Mesenchymal stem cell (in vitro differentiated cells and primary cell): Measurements from ENCODE around the gene DNHD1.

Experiments used
- DNase-seq: peaks from one replicate; pipeline ENCODE4 v3.0.0-alpha.2; 2013
- H2AFZ ChIP-seq: one replicate; pipeline ENCODE4 v1.6.1; 2013; ENCODE audit warnings: low read depth, mild to moderate bottlenecking, control low read depth, inconsistent platforms, low read length, moderate library complexity
- H2AK5ac ChIP-seq: 2 replicates; pipeline ENCODE4 v1.6.1; 2013; ENCODE audit warnings: low read length, moderate library complexity, mild to moderate bottlenecking, inconsistent platforms; ENCODE audit not compliant: severe bottlenecking
- H2BK120ac ChIP-seq: one replicate; pipeline ENCODE4 v1.6.1; 2013; ENCODE audit warnings: low read depth, mild to moderate bottlenecking, inconsistent platforms, low read length, moderate library complexity
- H2BK12ac ChIP-seq, 2 experiments: one replicate each; pipeline ENCODE4 v1.6.1; 2013; ENCODE audit warnings: inconsistent platforms in 2 of 2, low read length in 2 of 2, mild to moderate bottlenecking in 2 of 2, moderate library complexity in 2 of 2, control low read depth in 1 of 2
- H2BK15ac ChIP-seq: one replicate; pipeline ENCODE4 v1.6.1; 2013; ENCODE audit warnings: mild to moderate bottlenecking, low read depth, inconsistent platforms; ENCODE audit not compliant: poor library complexity, severe bottlenecking
- H2BK5ac ChIP-seq: 2 replicates; pipeline ENCODE4 v1.6.1; 2013; ENCODE audit warnings: low read depth, mild to moderate bottlenecking, low read length, control low read depth, inconsistent platforms; ENCODE audit not compliant: poor library complexity, severe bottlenecking
- H3K14ac ChIP-seq, 2 experiments: one replicate each; pipeline ENCODE4 v1.6.1; 2013; ENCODE audit warnings: inconsistent platforms in 2 of 2, low read length in 2 of 2, control low read depth in 1 of 2, mild to moderate bottlenecking in 1 of 2, moderate library complexity in 1 of 2
- H3K18ac ChIP-seq, 2 experiments: one replicate each; pipeline ENCODE4 v1.6.1; 2013; ENCODE audit warnings: inconsistent platforms in 2 of 2, low read length in 2 of 2, control low read depth in 1 of 2, low read depth in 1 of 2, mild to moderate bottlenecking in 1 of 2
- H3K23ac ChIP-seq, 2 experiments: one replicate each; pipeline ENCODE4 v1.6.1; 2013; ENCODE audit warnings: inconsistent platforms in 2 of 2, low read length in 2 of 2, mild to moderate bottlenecking in 2 of 2, moderate library complexity in 2 of 2, control low read depth in 1 of 2
- H3K27ac ChIP-seq: 2 replicates; pipeline ENCODE4 v1.5.1; 2013; ENCODE audit warnings: mild to moderate bottlenecking, moderate library complexity, low read length, control low read depth, inconsistent platforms; ENCODE audit not compliant: poor library complexity, severe bottlenecking
- H3K27me3 ChIP-seq, 2 experiments: 2 replicates each; pipeline versions ENCODE4 v1.6.1 to v1.7.0; 2013; ENCODE audit warnings: low read length in 2 of 2, mild to moderate bottlenecking in 2 of 2, moderate library complexity in 2 of 2, control low read depth in 1 of 2, inconsistent platforms in 1 of 2; ENCODE audit not compliant: control insufficient read depth in 1 of 2, insufficient read depth in 1 of 2
- H3K36me3 ChIP-seq, 2 experiments: 2 replicates each; pipeline versions ENCODE4 v1.6.1 to v1.7.0; 2013; ENCODE audit warnings: low read length in 2 of 2, control low read depth in 1 of 2, inconsistent platforms in 1 of 2, low read depth in 1 of 2, mild to moderate bottlenecking in 1 of 2; ENCODE audit not compliant: insufficient read depth in 2 of 2, control insufficient read depth in 1 of 2
- H3K4ac ChIP-seq, 2 experiments: one replicate each; pipeline ENCODE4 v1.6.1; 2013; ENCODE audit warnings: inconsistent platforms in 2 of 2, low read length in 2 of 2, mild to moderate bottlenecking in 2 of 2, moderate library complexity in 2 of 2, control low read depth in 1 of 2, low read depth in 1 of 2
- H3K4me1 ChIP-seq: 2 replicates; pipeline ENCODE4 v1.6.1; 2013; ENCODE audit warnings: low read depth, low read length, control low read depth; ENCODE audit not compliant: control insufficient read depth, insufficient read depth
- H3K4me2 ChIP-seq: 2 replicates; pipeline ENCODE4 v1.6.1; 2013; ENCODE audit warnings: low read length, mild to moderate bottlenecking, inconsistent platforms; ENCODE audit not compliant: poor library complexity, severe bottlenecking
- H3K4me3 ChIP-seq, 2 experiments: 2 replicates each; pipeline versions ENCODE4 v1.5.1 to v1.7.0; 2013; ENCODE audit warnings: low read length in 2 of 2, mild to moderate bottlenecking in 2 of 2, control low read depth in 1 of 2, low read depth in 1 of 2; ENCODE audit not compliant: insufficient read depth in 1 of 2
- H3K79me1 ChIP-seq: replicated peaks from 2 replicates; pipeline ENCODE4 v1.6.1; 2013; ENCODE audit warnings: mild to moderate bottlenecking, control low read depth, low read length, inconsistent platforms; ENCODE audit not compliant: poor library complexity, severe bottlenecking
- H3K9ac ChIP-seq: 2 replicates; pipeline ENCODE4 v1.7.0; 2013; ENCODE audit warnings: mild to moderate bottlenecking, low read length, moderate library complexity
- H3K9me3 ChIP-seq: 2 replicates; pipeline ENCODE4 v1.7.0; 2013; ENCODE audit warnings: mild to moderate bottlenecking, low read length; ENCODE audit not compliant: control insufficient read depth
- H4K8ac ChIP-seq: one replicate; pipeline ENCODE4 v1.6.1; 2013; ENCODE audit warnings: inconsistent platforms, mild to moderate bottlenecking, low read length, moderate library complexity
- H4K91ac ChIP-seq: one replicate; pipeline ENCODE4 v1.6.1; 2013; ENCODE audit warnings: mild to moderate bottlenecking, low read length, inconsistent platforms
- whole genome bisulfite sequencing: methylation state at CpG from one replicate; pipeline ENCODE4 v1.1.7; 2013; ENCODE audit warnings: mixed read lengths; 5-methylcytosine and 5-hydroxymethylcytosine counted together

DNHD1 gene

DNA sequence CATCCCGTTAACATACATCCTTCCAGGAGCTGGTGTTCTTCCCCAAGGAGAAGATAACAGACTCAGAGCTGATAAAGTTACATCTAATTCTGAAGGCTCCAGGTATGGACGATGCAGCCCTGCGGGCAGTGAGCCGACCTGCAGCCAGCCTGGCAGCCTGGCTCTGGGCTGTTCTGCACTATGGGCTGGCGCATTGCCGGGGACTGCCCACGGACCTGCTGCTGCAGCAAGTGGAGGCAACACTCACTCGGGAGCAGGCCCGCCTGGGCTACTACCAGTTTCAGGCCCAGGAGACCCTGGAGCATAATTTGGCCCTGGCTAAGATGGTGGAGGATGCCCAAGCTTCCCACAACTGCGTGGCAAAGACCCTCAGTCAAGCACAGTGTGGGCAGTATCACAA is 66.6 kb downstream of the DNHD1 start:
- Histone ChIP-seq H4K91ac (no peak overlapping the region), H3K18ac (no peak overlapping the region), H2BK15ac (no peak overlapping the region), H3K14ac (no peak overlapping the region), H3K27ac (no peak overlapping the region), H3K36me3 (peaks cover 18 to 62% of the 10 kb centered on the region in 2 experiments), H3K79me1 (no peaks in the 10 kb centered on the region), H4K8ac (no peak overlapping the region), H3K9ac (no peak overlapping the region), H3K4me1 (peaks cover 14% of the 10 kb centered on the region), H3K4ac (no peak overlapping the region), H2BK120ac (no peak overlapping the region), H3K9me3 (no peaks in the 10 kb centered on the region), H3K27me3 (no peaks in the 10 kb centered on the region), H3K23ac (no peak overlapping the region), H3K4me2 (no peak overlapping the region), H2BK5ac (no peak overlapping the region), H3K4me3 (no peak overlapping the region), H2AFZ (no peak overlapping the region), H2BK12ac (no peak overlapping the region), H2AK5ac (no peak overlapping the region)
- 87% methylated on average over 10 of the region's 10 CpGs for WGBS
- DNase-seq, result no peak

DNA sequence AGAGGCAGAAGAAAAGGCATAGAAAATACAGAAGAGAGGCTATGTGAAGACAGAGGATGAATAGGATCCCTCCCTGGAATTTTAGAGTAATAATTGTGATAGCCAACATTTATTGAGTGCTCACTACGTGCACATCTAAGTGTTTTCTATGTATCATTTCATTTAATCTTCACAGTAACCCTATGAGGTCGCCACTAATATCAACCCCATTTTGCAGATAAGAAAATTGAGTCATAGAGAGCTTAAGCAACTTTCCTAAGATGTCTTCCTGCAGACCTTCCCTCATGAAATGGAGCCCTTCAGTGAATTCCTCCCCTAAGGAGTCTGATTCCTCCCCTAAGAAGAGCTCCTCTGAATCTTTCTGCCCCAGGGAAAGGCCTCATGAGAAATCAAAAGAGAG is 68.2 kb downstream of the DNHD1 start:
- Histone ChIP-seq H3K27me3 (no peaks in the 10 kb centered on the region), H3K4me2 (no peak overlapping the region), H3K27ac (no peak overlapping the region), H3K23ac (no peak overlapping the region), H3K4me3 (no peak overlapping the region), H3K18ac (no peak overlapping the region), H3K36me3 (peaks cover 20 to 52% of the 10 kb centered on the region in 2 experiments), H2BK15ac (no peak overlapping the region), H3K4me1 (peaks cover 15% of the 10 kb centered on the region), H3K9me3 (no peaks in the 10 kb centered on the region), H3K9ac (no peak overlapping the region), H2BK120ac (no peak overlapping the region), H3K79me1 (peaks cover 2% of the 10 kb centered on the region), H2BK5ac (no peak overlapping the region), H2AK5ac (no peak overlapping the region), H4K8ac (no peak overlapping the region), H3K14ac (no peak overlapping the region), H2BK12ac (no peak overlapping the region), H4K91ac (no peak overlapping the region), H2AFZ (no peak overlapping the region), H3K4ac (no peak overlapping the region)
- WGBS, result 100% methylated on average over 2 of the region's 2 CpGs
- DNase-seq, result no peak

DNA sequence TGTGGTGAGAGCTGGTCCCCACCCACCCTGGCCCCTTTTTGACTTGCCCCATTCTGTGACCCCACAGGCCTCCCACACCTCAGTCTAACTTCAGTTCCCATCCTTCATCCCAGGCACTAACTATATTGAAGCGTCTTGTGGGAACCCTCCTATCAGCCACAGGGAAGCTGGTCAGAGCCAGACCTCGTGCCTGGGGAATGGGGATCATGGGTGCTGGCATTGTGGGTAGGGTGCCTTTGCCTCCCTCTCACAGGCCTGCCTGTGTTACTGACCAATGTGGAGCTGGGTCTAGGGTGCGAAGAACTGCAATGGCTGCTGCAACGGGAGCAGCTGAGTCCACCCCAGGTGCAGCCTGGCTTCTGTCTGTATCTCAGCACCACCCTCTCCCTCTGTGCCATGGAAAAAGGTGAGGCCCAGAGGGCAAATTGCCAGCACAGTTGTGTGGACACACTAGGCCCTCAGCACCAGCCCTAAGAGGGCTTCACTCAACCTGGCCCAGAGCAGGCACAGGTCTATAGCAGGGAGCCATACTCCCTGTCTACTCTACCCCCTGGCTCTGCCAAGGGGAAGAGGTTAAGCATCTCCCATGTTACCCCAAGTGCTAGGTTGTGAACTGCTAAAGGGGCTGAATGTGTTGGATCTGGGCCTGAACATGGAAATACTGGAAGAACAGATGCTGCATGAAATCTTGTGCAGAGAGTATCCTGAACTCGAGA is 69.1 kb downstream of the DNHD1 start:
- Histone ChIP-seq H3K23ac (no peak overlapping the region), H2AK5ac (no peak overlapping the region), H3K27me3 (no peaks in the 10 kb centered on the region), H3K4ac (no peak overlapping the region), H3K4me1 (peaks cover 15% of the 10 kb centered on the region), H2AFZ (no peak overlapping the region), H4K91ac (no peak overlapping the region), H4K8ac (no peak overlapping the region), H3K4me3 (no peak overlapping the region), H3K9me3 (no peaks in the 10 kb centered on the region), H3K9ac (no peak overlapping the region), H2BK120ac (no peak overlapping the region), H3K27ac (no peak overlapping the region), H3K18ac (no peak overlapping the region), H3K36me3 (peaks cover 28 to 44% of the 10 kb centered on the region in 2 experiments), H3K79me1 (peaks cover 4% of the 10 kb centered on the region), H2BK5ac (no peak overlapping the region), H3K4me2 (no peak overlapping the region), H3K14ac (no peak overlapping the region), H2BK15ac (no peak overlapping the region), H2BK12ac (no peak overlapping the region)
- DNase-seq, result no peak
- WGBS, result 98% methylated on average over 4 of the region's 5 CpGs

DNA sequence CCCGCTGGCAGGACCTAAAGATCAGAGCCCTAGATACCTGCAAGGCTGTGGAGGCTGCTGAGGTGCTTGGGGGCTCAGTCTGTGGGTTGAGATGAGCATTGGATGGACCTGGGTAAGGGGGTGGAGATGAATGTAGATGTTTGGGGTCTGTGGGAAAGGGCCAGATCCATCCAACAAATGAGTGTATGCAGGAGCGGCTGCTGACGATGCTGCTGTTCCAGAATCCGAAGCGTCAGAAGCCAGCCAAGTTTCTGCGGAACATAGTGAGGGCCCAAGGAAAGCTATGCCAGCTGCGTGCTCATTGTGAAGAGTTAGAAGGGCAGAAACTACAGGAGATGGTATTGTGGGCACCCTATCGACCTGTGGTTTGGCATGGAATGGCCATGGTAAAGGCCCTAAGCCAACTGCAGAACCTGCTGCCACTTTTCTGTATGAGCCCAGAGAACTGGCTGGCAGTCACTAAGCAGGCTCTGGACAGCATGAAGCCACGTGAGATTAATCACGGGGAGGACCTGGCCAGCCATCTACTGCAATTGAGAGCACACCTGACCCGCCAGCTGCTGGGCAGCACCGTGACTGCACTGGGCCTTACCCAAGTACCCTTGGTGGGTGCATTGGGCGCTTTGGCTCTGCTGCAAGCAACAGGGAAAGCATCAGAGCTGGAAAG is 69.8 kb downstream of the DNHD1 start:
- H2BK120ac ChIP-seq, result no peak overlapping the region
- H3K23ac ChIP-seq, result no peak overlapping the region
- no peak overlapping the region for H2AK5ac ChIP-seq
- H2BK12ac ChIP-seq, result no peak overlapping the region
- no peaks in the 10 kb centered on the region for H3K27me3 ChIP-seq
- peaks cover 4% of the 10 kb centered on the region for H3K79me1 ChIP-seq
- no peak overlapping the region for H2BK15ac ChIP-seq
- no peak overlapping the region for H3K4me2 ChIP-seq
- no peak overlapping the region for H2BK5ac ChIP-seq
- 96% methylated on average over 13 of the region's 13 CpGs for WGBS
- no peak overlapping the region for H3K18ac ChIP-seq
- no peak overlapping the region for H4K91ac ChIP-seq
- H3K36me3 ChIP-seq, result peaks cover 35 to 37% of the 10 kb centered on the region in 2 experiments
- H3K9me3 ChIP-seq, result no peaks in the 10 kb centered on the region
- no peak overlapping the region for H3K4me3 ChIP-seq
- H3K14ac ChIP-seq, result no peak overlapping the region
- H4K8ac ChIP-seq, result no peak overlapping the region
- no peak overlapping the region for H3K9ac ChIP-seq
- no peak for DNase-seq
- H3K27ac ChIP-seq, result no peak overlapping the region
- no peak overlapping the region for H3K4ac ChIP-seq
- no peak overlapping the region for H2AFZ ChIP-seq
- H3K4me1 ChIP-seq, result peaks cover 15% of the 10 kb centered on the region
